T follicular helper cell (primary cell): ENCODE results near the gene SOX30.
"Not testable (repeated sequence)": the region's sequence is repeated elsewhere in the genome, so short reads cannot be mapped to it uniquely, and the experiment has no call there.

Experiments
- DNase-seq: peaks from one replicate; pipeline ENCODE4 v3.0.0-alpha.2; 2020; ENCODE audit warnings: low read depth
- total RNA-seq, 2 experiments: gene quantifications; one replicate each; lab custom pipeline; 2026; lab: John Stamatoyannopoulos, UW

SOX30 gene
- total RNA-seq = 0.09 to 0.12 reads per million in 2 experiments

DNA sequence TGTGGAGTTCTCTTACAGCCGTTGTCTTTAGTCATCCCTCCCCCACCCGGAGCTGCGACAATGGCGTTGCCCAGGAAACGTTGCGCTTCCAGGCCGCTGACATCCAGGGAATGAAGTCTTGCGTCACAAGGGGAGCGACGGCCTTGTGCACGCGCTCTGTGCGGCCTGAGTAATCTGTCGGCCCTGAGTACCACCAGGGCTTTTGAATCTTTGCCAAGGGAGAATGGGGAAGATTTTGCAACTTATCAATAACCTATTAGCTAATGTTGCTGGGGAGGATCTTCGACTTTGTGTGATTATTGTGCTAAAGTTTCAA, at the start of gene SOX30:
Gene SOX30 (minus strand): TSS at position 62 of the 316 bp plus-strand sequence. CDS start 360 bp downstream, outside the sequence.
- DNase-seq = no peak

DNA sequence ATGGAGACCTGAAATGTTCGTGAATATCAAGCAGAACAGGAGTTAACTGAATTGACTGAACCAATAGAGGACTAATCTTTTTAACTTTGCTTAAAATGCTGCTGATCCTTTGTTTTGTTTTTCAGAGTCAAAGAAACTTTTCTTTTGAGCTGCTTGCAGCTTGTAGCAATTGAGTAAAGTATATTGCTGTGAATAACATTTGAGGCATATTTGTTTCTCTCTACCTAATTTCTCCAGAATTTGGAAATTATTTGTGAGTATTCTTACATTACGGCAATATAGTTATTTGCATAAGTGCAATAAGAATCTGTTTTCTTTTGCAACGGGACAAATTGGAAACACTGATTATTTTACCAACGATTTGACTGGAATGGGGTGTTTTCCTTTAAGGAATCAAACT, 46.4 kb upstream of the SOX30 start:
- DNase-seq = not testable (repeated sequence)

DNA sequence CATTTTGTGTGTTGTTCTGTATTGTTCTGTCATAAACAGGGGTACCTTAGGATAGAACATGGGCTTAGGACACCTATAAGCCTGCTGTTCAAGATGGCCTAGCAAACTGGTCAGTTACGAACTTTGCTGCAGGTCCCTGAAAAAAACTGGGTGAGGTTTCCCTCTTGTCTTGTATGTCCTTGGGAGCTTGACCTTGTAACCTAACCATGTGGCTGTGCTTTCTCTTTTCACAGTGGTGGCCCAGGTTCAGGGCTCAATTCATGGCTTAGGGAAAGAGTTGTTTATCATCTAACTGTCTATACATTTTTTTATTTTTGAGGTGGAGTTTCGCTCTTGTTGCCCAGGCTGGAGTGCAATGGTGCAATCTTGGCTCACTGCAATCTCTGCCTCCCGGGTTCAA, 43.9 kb upstream of the SOX30 start:
- not testable (repeated sequence) for DNase-seq

DNA sequence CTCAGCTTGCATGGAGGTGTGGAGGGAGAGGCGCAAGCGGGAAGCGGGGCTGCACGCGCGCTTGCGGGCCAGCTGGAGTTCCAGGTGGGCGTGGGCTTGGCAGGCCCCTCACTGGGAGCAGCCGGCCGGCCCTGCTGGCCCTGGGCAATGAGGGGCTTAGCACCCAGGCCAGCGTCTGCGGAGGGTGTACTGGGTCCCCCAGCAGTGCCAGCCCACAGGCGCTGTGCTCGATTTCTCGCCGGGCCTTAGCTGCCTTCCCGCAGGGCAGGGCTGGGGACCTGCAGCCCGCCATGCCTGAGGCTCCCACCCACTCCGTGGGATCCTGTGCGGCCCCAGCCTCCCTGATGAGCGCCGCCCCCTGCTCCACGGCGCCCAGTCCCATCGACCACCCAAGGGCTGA, 41.6 kb upstream of the SOX30 start:
- not testable (repeated sequence) for DNase-seq

DNA sequence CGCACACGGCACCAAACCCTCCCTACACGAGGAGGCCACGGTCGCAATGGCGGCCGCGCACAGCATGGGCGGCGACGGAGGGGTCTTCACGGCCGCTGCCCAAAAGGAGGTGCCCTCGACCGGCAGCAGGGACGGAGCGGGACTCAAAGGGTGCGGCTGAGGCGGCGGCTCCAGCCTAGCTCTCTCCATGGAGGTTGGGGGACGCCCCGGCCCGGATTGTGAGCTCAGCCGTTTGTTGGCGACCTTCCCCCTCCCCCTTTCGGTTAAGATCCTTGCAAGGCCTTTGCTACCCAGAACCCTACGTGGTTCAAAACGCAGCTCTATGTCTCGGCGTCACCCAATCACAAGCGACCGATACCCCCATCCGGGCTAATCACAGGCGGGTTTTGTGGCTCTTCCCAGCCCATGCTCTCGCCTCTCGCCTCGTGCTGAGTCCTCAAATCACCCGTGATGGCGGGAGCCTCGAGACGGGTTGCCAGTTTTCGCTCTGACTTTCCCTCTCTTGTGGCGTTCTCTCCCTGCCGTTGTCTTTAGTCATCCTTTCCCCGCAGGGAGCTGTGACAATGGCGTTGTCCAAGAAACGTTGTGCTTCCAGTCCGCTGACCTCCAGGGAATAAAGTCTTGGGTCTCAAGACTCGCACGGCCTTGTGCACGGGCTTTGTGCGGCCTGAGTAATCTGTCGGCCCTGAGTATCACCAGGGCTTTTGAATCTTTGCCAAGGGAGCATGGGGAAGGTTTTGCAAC, 38.6 kb upstream of the SOX30 start:
- no peak for DNase-seq

DNA sequence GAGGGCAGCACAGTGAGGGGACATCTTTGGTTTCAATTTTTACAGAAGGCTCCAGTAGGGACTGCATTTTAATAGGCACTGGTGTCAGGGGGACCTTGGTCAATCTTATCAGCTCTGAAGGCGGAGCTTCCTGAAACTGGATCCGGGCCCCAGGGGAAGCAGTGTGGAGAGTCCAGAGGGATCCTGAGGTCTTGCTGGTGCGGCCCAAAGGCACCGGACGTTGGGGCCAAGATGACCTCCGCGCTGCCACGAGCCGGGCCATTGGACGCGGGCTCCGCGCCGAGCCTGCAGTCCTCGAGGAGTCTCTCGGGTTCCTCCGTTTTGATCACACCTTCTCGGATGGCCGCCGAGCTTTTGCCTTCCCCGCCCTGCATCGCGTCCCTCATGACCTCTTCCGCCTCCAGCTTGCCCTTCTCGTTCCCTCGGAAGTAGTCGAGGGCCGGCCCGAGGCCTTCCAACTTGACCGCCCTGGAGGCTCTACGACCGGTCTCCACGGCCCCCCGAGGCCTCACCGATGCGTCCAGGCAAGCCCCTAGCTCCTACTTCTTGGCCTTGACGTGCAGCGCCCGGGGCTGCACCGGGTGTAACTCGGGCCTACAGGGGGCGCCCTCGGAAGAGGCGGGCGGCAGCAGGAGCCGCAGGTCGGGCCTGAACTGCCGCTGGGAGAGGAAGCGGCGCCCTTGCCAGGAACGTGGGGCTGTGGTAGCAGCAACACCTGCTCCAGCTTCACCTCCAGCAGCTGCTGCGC, 37.9 kb upstream of the SOX30 start:
- no peak for DNase-seq

DNA sequence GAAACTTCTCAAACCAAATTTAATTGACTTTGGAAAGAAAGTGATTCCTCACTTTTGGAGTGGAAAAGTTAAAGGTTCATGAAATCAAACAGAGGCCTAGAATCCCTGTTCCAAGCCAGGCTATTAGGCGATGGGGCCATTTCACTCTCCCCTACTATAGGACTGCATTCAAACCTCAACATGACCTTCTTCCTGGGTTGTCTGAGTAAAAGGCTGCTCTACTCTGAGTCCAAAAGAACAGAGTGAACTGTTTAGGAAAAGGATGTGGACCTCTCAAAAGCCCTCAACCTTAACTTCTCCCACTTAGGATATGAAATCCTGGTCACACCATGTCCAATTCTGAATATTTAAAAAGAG, 34.9 kb upstream of the SOX30 start:
- no peak for DNase-seq

DNA sequence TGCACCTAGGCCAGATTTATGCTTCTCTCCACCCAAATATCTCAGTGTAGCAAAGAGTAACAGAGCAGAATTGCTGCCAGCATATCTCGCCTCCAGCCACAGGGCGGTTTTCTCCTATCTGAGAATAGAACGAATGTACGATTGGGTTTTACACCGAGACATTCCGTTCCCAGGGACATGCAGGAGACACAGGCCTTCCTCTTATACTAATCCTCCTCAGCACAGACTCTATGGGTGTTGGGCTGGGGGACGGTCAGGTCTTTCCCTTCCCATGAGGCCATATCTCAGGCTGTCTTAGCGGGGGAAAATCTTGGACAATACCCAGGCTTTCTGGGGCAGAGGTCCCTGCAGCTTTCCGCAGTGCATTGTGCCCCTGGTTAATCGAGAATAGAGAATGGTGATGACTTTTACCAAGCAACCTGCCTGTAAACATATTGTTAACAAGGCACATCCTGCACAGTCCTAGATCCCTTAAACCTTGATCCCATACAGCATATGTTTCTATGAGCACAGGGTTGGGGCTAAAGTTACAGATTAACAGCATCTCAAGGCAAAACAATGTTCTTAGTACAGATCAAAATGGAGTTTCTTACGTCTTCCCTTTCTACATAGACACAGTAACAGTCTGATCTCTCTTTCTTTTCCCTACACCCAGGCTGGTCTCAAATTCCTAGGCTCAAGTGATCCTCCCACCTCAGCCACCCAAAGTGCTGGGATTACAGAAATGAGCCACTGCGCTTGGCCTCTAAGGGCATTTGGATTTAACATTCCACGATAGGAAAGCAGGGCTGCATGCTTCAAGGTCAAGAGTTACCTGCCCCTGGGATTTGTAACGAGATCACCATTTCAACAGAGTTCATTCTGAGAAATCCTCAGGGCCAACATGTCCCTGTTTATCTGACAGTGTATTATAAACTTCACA, 34.3 kb upstream of the SOX30 start:
- not testable (repeated sequence) for DNase-seq

DNA sequence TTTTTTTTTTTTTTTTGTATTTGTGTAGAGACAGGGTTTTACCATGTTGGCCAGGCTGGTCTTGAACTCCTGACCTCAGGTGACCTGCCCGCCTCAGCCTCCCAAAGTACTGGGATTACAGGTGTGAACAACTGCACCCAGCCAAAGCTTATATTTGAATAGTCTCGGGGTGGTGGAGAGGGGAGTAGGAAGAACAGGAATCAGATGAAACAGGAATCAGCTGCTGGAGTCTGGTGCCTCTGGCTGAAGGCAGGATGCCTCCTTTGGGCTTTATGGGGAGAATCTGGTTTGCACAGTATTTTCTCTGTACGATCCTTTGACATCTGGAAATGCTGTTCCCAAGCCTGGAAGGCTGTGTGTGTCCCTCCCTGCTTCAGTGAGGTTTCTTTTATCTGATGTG, 30.0 kb upstream of the SOX30 start:
- DNase-seq = no peak

DNA sequence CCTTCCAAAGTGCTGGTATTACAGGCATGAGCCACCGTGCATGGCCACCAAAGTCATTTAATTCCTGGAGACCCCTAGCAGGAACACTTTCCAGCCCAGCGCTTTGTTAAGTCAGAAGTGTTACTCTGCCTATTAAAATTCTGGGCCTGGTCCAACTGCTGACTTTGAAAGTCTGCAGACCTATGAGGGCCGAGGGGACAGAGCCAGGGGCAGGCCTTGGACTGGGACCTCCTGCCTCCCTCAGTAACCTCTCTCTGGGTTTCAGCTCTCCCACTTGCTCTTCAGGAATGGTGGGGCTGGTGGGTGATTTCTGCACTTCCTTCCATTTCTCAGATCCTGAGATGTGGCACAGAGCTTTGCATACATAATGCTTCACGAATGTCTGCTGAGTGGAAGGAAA, 28.8 kb upstream of the SOX30 start:
- DNase-seq = no peak

DNA sequence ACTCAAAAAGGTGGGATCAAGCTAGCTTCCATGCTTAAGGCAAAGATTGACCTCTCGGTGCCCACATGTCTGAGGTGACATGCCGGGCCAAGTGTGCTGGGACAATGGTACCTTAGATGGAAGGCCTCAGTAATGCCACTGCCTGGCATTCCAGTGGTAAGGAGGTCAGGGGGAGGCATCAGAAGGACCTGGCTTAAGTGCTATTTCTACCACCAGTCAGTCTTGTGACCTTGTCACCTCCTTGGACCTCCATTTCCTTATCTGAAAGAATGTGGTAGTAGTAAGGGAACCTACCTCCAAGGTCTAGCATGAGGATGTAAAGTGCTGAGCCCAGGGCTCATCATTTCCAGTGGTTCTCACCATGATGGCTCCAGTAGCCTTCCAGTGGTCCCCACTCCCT, 28.0 kb upstream of the SOX30 start:
- DNase-seq = no peak

DNA sequence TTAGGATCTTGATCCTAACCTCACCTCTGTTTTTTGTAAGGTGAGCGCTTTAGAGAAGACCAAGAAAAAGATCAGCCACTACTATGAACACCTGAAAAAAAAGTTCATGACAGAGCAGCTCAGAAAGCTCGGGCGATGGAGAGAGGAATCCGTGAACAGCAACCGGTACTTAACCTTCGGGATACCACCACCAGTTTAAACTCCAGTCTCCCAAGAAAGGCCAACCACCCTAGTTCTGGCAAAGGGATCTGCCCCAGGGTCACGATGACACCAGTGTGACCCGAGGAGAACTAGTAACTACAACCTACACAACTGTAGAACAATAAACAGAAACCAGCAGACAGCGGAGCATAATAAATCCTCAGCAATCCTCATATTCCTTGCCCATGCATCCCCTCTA, 27.6 kb upstream of the SOX30 start:
- DNase-seq = no peak

DNA sequence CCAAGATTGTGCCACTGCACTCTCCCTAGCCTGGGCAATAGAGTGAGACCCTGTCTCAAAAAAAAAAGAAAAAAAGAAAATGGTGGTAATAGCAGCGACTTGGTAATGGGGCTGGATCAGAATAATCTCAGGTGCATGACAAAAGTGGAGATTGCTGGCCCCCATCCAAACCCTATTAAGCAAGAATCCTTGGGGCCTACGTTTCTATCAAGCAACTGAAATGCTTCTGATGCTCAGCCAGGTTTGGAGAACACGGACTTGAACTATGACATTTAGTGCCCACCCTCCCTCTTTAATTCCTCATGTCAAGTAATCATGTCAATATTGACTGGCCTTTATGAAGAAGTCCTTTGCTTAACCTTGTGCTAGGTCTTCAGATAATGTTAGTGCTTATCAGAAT, 25.7 kb upstream of the SOX30 start:
- no peak for DNase-seq

DNA sequence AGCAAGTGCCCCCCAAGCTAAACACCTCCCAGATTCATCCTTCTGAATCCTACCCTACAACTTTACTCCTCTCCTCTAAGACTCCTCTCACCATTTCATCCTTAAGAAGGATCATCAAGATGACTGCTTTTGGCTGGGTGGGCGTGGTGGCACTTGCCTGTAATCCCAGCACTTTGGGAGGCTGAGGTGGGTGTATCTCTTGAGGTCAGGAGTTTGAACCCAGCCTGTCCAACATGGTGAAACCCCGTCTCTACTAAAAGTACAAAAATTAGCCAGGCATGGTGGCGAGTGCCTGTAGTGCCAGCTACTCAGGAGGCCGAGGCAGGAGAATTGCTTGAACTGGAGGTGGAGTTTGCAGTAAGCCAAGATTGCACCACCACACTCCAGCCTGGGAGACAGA, 22.1 kb upstream of the SOX30 start:
- not testable (repeated sequence) for DNase-seq

DNA sequence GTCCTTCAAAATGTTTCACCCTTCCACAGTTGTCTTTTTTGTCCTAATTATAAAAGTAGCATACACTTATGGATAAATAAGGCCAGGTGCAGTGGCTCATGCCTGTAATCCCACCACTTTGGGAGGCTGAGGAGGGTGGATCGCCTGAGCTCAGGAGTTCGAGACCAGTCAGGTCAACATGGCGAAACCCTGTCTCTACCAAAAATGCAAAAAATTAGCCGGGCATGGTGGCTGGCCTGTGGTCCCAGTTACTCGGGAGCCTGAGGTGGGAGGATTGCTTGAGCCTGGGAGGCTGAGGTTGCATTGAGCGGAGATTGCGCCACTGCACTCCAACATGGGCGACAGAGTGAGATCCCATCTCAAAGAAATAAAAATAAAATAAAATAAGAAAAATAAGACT, 20.7 kb upstream of the SOX30 start:
- DNase-seq = no peak

DNA sequence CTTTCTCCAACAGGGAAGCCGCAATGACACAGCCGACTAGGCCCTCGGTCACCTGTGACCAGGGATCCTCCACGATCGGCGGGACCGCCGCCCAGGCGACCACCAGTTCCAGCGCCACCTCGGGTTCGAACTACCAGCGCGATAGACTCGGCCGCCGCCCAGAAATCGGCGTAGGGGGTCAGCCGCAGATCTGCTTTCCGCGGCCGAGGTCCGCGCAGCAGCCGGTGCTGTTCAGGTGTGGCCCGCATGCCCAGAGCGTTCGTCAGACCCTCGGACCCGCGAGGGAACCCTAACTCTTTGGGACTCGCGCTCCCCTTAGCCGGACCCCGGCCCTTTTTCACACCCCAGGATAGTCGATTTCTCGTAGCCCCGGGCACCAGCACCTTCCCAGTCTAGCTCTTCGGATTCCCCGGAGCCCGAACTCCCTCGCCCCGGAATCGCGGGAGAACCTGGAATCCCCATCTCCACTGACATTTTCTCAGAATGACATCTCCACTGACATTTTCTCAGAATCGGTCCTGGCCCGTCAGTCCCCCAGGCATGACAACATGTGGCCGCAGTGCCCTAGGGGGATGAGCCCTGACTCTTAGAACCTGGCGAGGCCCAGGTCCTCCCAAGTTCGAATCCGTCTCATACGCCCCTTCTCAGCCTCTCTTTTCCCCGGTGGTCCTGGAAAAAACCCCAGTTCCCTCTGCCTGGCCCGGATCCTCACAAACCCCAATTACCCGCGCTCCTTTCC, 19.5 kb upstream of the SOX30 start:
- DNase-seq = no peak

DNA sequence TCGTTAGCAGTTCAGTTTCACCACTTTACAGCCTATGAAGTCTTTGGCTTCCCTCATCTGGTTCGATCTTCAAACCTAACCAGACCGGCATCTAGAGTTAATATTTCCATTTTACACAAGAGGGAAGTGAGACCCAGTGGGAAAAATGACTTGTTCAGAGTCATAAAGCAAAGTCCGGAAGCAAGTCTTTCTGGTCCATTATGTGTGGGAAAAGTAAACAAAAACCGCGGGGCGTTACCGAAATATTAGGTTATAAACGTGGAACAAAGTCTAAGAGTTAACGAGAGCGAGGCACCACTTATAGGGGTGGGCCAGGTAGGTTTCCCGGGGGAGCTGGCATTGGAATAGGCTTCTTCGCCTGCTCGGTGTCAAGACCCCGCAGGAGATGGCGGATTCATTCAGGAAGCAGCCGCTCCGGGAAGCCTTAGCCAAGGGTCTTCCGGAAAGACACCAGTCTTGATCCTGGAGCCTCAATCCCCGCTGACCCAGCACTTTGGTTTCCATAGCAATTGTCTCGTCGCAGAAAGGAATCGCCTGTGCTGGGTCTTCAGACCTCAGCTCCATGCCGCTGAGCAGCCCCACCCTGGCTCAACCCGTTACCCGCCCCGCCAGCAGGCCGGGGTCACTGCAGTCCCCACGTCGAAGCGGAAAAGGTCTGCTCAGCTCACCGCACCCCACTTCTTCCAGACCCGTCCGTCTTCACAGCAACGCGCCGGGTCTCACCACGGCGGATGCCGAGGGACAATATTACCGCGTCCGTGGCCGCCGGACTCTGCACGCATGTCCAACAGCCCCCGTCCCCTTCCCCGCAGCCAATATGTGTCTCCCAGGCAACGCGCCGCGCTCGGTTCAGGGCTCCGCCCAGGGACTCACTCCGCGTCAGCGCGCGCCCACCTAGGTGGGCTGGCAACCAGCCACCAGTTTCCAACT, 18.7 kb upstream of the SOX30 start, which contains the start of gene C5orf52:
Gene C5orf52 (plus strand): TSS at position 872 of the 930 bp plus-strand sequence. CDS start 82 bp downstream, outside the sequence.
- no peak for DNase-seq

DNA sequence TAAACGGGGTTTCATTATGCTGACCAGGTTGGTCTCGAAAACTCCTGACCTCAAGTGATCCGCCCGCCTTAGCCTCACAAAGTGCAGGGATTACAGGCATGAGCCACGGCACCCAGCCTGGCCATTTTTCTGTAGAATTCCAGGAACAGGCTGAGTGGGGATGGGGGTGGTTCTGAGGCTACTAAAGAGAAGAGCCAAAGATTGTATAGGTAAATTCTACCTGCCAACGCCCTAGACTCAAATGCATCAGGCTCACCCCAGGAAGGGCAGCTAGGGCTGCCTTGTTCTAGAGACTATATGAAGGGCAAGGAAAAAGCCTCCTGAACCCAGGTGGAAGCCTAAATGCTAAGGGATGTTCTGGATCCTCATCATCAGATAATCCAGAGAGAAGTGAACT, 17.5 kb upstream of the SOX30 start:
- no peak for DNase-seq

DNA sequence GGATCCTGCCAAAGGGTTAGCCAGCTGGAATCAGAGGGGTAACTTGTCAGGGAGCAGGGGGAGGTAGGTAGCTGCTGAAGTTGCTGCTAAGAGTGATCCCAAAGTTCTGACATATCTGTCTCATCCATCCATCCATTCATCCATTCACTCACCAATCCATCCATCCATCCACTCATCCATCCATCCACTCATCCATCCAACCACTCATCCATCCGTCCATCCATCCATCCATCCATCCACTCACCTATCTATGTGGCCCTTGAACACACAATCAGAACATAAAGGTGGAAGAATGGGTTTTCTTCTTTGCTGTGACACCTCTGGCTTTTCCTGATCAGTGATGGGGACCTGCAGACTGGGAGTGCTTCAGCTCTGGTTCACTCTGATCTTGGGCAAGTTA, 16.1 kb upstream of the SOX30 start:
- no peak for DNase-seq

DNA sequence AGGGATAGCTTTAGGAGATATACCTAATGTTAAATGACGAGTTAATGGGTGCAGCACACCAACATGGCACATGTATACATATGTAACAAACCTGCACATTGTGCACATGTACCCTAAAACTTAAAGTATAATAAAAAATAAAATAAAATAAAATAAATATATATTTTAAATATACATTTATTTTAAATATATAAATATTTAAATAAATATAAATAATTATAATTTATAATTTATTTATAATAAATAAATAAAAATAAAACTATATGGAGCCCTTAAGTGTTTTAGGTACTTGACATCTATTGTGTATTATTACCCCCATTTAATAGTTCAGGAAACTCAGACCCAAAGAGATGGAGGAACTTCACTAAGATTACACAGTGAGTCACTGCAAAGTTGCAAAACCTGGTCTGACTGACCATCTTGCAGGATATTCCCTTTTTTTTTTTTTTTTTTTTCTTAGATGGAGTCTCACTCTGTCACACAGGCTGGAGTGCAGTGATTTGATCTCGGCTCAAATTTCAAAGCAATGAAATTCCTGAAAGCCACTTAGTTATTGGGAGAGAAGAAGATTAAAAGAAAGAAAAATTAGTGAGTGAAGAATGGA, 13.3 kb upstream of the SOX30 start:
- no peak for DNase-seq
